IMR-90 (cell line): ENCODE results near the gene FIBCD1.

Experiments used
- BHLHE40 ChIP-seq: fragments of 150-350 bp; IDR thresholded peaks from 2 replicates; pipeline ENCODE4 v1.6.1; 2016; ENCODE audit warnings: mild to moderate bottlenecking, low read depth, low read length
- CEBPB ChIP-seq: IDR thresholded peaks from 2 replicates; pipeline ENCODE4 v1.6.1; 2012; ENCODE audit warnings: low read depth, low read length, improper control_type of control experiment
- CTCF ChIP-seq: conservative IDR thresholded peaks from 2 replicates; pipeline ENCODE4 v1.5.1; 2012; ENCODE audit warnings: mild to moderate bottlenecking, low read depth, low read length, improper control_type of control experiment
- FOS ChIP-seq: fragments of 150-350 bp; IDR thresholded peaks from 2 replicates; pipeline ENCODE4 v1.6.1; 2016; ENCODE audit warnings: low read depth, low read length
- MAFK ChIP-seq: IDR thresholded peaks from 2 replicates; pipeline ENCODE4 v1.6.1; 2012; ENCODE audit warnings: low read depth, low read length, improper control_type of control experiment
- MAZ ChIP-seq: IDR thresholded peaks from 2 replicates; pipeline ENCODE4 v1.6.1; 2012; ENCODE audit warnings: low read depth, mild to moderate bottlenecking, low read length, improper control_type of control experiment, moderate library complexity, borderline replicate concordance
- MXI1 ChIP-seq: IDR thresholded peaks from 2 replicates; pipeline ENCODE4 v1.6.1; 2012; ENCODE audit warnings: low read depth, mild to moderate bottlenecking, low read length, moderate library complexity, borderline replicate concordance
- POLR2A ChIP-seq: IDR thresholded peaks from 2 replicates; pipeline ENCODE4 v1.6.1; 2012; ENCODE audit warnings: mild to moderate bottlenecking, low read depth, low read length
- RAD21 ChIP-seq: IDR thresholded peaks from 2 replicates; pipeline ENCODE4 v1.6.1; 2012; ENCODE audit warnings: low read length, improper control_type of control experiment
- RCOR1 ChIP-seq: IDR thresholded peaks from 2 replicates; pipeline ENCODE4 v1.6.1; 2012; ENCODE audit warnings: mild to moderate bottlenecking, low read length, improper control_type of control experiment; ENCODE audit not compliant: insufficient replicate concordance
- RFX5 ChIP-seq: IDR thresholded peaks from 2 replicates; pipeline ENCODE4 v1.8.0; 2012; ENCODE audit warnings: low read depth, mild to moderate bottlenecking, low read length, moderate library complexity
- SMC3 ChIP-seq: fragments of 150-350 bp; IDR thresholded peaks from 2 replicates; pipeline ENCODE4 v1.6.1; 2016; ENCODE audit warnings: low read depth, mild to moderate bottlenecking, antibody characterized with exemption, low read length, moderate library complexity
- TF ChIP-seq, protein P1 (sequence below): fragments of 150-350 bp; IDR thresholded peaks from 2 replicates; pipeline ENCODE4 v1.6.1; 2017; ENCODE audit warnings: mild to moderate bottlenecking, antibody characterized with exemption, low read length, low read depth
- TF ChIP-seq, protein P2 (sequence below): fragments of 150-350 bp; IDR thresholded peaks from 2 replicates; pipeline ENCODE4 v1.6.1; 2016; ENCODE audit warnings: low read depth, mild to moderate bottlenecking, low read length, moderate library complexity, borderline replicate concordance

DNA sequence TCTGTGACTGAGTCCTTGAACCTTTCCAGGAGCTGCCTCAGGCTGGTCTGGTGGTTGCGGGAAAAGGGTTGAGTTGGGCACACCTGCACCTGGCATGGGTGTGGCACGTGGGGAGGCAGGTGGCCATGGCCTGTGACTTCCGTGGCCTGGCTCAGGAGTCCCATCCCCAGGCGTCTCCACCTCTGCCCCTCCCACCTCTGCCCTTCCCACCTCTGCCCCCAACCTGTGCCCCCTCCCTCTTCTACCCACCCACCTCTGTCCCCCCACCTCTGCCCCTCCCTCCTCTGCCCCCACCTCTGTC, 40.5 kb downstream of the FIBCD1 start:
- TF ChIP-seq CTCF, result no peak
- no peak for TF ChIP-seq POLR2A
- TF ChIP-seq RAD21, result no peak
- TF ChIP-seq RFX5, result no peak
- TF ChIP-seq, protein P1, sequence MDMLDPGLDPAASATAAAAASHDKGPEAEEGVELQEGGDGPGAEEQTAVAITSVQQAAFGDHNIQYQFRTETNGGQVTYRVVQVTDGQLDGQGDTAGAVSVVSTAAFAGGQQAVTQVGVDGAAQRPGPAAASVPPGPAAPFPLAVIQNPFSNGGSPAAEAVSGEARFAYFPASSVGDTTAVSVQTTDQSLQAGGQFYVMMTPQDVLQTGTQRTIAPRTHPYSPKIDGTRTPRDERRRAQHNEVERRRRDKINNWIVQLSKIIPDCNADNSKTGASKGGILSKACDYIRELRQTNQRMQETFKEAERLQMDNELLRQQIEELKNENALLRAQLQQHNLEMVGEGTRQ, result no peak
- TF ChIP-seq CEBPB, result no peak
- no peak for TF ChIP-seq MAZ
- no peak for TF ChIP-seq BHLHE40
- TF ChIP-seq MXI1, result no peak
- TF ChIP-seq MAFK, result no peak
- no peak for TF ChIP-seq SMC3
- no peak for TF ChIP-seq RCOR1
- no peak for TF ChIP-seq FOS
- TF ChIP-seq, protein P2, sequence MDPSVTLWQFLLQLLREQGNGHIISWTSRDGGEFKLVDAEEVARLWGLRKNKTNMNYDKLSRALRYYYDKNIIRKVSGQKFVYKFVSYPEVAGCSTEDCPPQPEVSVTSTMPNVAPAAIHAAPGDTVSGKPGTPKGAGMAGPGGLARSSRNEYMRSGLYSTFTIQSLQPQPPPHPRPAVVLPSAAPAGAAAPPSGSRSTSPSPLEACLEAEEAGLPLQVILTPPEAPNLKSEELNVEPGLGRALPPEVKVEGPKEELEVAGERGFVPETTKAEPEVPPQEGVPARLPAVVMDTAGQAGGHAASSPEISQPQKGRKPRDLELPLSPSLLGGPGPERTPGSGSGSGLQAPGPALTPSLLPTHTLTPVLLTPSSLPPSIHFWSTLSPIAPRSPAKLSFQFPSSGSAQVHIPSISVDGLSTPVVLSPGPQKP, result no peak
